ENCODE results near the gene ADGRL2. TPM values are rescaled to one million over a fixed set of nuclear protein-coding genes. Genes with fewer than 3 reads are reported as not detected.

ADGRL2 gene
- total RNA-seq, 1 donor from 2014 or later = 21.6 TPM

GRCh38 chr1:82018319-82018718 is 217.6 kb downstream of the ADGRL2 start:
- TF ChIP-seq CTCF (conservative IDR thresholded peaks at IDR 0.05; ENCODE audit: low read depth, low read length) = no peak

DNA sequence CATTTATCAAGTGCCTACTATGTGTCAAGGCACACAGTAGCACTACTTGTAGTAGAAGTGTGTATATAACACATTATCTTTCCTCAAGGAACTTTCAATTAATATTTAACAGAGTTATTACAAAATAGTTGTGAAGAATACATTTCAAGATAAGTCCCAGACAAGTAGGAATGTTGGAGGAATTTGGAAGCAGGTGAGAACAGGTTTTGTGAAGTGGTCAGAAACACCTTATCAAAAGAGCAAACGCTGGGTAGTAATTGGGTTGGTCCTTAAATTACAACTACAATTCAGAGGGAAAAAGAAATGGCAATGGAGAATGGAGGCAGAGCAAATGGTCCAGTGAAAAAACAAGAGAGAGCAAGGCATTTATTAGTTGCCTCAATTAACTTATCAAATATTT is 218.8 kb downstream of the ADGRL2 start:
- DNase-seq (ENCODE audit: low read depth) = no peak
- no peak for TF ChIP-seq CTCF (conservative IDR thresholded peaks at IDR 0.05; ENCODE audit: low read depth, low read length)
- H3K4me3 ChIP-seq (ENCODE audit: low read depth, low read length) = no peak overlapping the region

More at GRCh38 chr1:82018319-82018718, 217.6 kb downstream of the ADGRL2 start:
- DNase-seq (ENCODE audit: low read depth) = no peak
- H3K4me3 ChIP-seq (ENCODE audit: low read depth, low read length) = no peak overlapping the region

DNA sequence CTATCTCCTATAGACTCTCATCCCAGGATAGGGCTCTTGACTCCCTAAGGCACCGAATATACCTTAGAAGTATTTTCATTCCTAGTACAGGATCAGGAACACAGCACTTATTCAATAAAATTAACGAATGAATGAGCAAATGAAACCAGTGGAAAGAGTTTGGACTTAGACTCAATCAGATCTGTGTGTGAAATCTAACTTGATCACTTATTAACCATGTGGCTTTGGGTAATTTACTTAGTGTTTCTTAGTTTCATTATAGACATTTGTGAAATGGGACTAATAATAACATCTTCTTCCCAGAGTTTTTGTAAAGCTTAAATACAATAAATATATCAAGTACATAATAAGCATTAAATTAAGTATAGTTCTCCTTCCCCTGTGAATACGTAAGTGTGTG is 230.1 kb downstream of the ADGRL2 start:
- TF ChIP-seq CTCF (conservative IDR thresholded peaks at IDR 0.05; ENCODE audit: low read depth, low read length) = no peak
- peak; percentile 13 for DNase-seq (ENCODE audit: low read depth)
- H3K4me3 ChIP-seq (ENCODE audit: low read depth, low read length) = no peak overlapping the region

- no peak overlapping the region for H3K4me3 ChIP-seq (ENCODE audit: low read depth, low read length)
- DNase-seq (ENCODE audit: low read depth) = no peak
- no peak for TF ChIP-seq CTCF (conservative IDR thresholded peaks at IDR 0.05; ENCODE audit: low read depth, low read length)
Observed at GRCh38 chr1:82032068-82032467, 231.3 kb downstream of the ADGRL2 start.

GRCh38 chr1:82034812-82035211 is 234.1 kb downstream of the ADGRL2 start:
- no peak for TF ChIP-seq CTCF (conservative IDR thresholded peaks at IDR 0.05; ENCODE audit: low read depth, low read length)
- DNase-seq (ENCODE audit: low read depth) = no peak
- no peak overlapping the region for H3K4me3 ChIP-seq (ENCODE audit: low read depth, low read length)

Measured in epithelial cell of proximal tubule (primary cell).